ENCODE results near the gene LHX1. TPM values are rescaled to one million over a fixed set of nuclear protein-coding genes. Genes with fewer than 3 reads are reported as not detected.

LHX1 gene
- total and polyA plus RNA-seq, 3 donors from 2014 or later = 0.06 to 0.51 (median 0.39) TPM

DNA sequence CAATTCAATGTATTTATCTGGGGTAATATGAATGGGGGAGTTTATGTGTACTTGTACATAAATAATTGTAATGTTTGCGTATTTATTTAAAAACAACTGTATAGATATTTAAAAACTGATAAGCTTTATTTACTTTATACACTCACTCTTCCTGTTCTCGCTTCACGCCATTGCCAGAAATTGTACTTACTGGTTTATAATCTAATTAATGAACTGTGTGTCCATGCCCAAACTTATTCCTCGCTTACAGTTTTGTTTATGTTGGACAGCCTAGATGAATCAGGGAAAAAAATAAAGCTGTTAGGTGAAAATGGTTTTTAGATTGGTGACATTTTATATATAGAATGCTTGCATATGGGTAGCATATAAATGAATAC, 42.3 kb downstream of the LHX1 start:
- no peaks in the 10 kb centered on the region for H3K9me3 ChIP-seq
- H3K36me3 ChIP-seq (ENCODE audit: low read depth, missing control alignments) = no peaks in the 10 kb centered on the region
- TF ChIP-seq POLR2A (IDR thresholded peaks at IDR 0.05) = no peak
- TF ChIP-seq, protein P1, sequence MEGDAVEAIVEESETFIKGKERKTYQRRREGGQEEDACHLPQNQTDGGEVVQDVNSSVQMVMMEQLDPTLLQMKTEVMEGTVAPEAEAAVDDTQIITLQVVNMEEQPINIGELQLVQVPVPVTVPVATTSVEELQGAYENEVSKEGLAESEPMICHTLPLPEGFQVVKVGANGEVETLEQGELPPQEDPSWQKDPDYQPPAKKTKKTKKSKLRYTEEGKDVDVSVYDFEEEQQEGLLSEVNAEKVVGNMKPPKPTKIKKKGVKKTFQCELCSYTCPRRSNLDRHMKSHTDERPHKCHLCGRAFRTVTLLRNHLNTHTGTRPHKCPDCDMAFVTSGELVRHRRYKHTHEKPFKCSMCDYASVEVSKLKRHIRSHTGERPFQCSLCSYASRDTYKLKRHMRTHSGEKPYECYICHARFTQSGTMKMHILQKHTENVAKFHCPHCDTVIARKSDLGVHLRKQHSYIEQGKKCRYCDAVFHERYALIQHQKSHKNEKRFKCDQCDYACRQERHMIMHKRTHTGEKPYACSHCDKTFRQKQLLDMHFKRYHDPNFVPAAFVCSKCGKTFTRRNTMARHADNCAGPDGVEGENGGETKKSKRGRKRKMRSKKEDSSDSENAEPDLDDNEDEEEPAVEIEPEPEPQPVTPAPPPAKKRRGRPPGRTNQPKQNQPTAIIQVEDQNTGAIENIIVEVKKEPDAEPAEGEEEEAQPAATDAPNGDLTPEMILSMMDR (IDR thresholded peaks at IDR 0.05) = no peak
- H3K4me1 ChIP-seq = no peaks in the 10 kb centered on the region
- no peaks in the 10 kb centered on the region for H3K27me3 ChIP-seq
- no peak for DNase-seq
- intact Hi-C loops (cut with DNase I; ENCODE audit: low total_unique reads) = loop anchor here (10.0 kb wide), 1 partner anchor 95 kb away; no protein-coding TSS in a partner anchor
- WGBS, 2 donors = 94 to 97% methylated on average over 4 of the region's 4 CpGs
- no peak overlapping the region for H3K4me3 ChIP-seq
- no peak overlapping the region for H3K27ac ChIP-seq

DNA sequence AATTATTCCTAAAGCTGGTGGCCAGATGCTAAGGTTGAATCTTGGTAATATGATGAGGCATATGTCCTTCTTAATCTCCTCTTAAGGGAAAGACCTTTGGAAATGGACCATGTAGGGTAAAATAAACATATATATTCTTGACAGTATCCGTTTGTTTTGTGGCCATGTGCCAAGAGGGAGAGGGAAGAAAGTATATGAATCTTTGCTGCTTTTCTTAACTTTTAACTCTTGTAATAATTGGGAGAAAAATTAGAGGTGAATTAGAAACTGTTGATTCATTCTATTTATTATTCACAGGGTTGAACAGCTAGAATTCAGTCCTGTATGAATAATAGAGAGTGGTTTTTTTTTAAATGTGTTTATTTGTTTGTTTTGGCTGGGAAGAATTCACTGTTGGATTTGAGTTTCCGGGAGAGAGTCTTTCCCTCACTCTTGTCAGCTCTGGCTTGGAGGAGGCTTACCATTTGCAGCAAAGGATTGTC, 43.0 kb downstream of the LHX1 start:
- Histone ChIP-seq H3K27ac (no peak overlapping the region), H3K4me1 (no peaks in the 10 kb centered on the region), H3K9me3 (no peaks in the 10 kb centered on the region), H3K4me3 (no peak overlapping the region), H3K27me3 (no peaks in the 10 kb centered on the region), H3K36me3 (ENCODE audit: low read depth, missing control alignments) (no peaks in the 10 kb centered on the region)
- no peak for DNase-seq
- no peak for TF ChIP-seq POLR2A (IDR thresholded peaks at IDR 0.05)
- TF ChIP-seq, protein P1 (IDR thresholded peaks at IDR 0.05) = no peak
- intact Hi-C loops (cut with DNase I; ENCODE audit: low total_unique reads) = no loop called here
- WGBS, 2 donors = 29 to 37% methylated on average over 2 of the region's 2 CpGs

DNA sequence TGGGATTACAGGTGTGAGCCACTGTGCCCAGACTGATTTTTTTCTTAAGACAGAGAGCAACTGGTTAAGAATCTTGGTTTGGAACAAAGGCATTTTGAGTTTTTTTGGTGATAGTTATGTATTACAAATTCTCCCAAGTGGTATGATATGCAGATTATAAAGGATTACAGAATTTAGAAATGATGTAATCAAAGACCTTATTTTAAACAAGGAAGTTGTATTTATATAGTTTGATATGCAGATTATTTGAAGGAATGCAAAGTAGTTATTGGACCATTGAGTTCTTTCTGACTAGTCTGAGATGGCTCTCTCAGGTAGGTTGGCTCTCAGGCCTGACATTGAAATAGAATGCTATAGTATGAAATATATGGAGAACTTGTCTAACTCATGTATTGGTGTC, 46.3 kb downstream of the LHX1 start:
- Histone ChIP-seq H3K4me3 (no peak overlapping the region), H3K4me1 (no peaks in the 10 kb centered on the region), H3K36me3 (ENCODE audit: low read depth, missing control alignments) (no peaks in the 10 kb centered on the region), H3K27me3 (no peaks in the 10 kb centered on the region), H3K9me3 (no peaks in the 10 kb centered on the region), H3K27ac (no peak overlapping the region)
- intact Hi-C loops (cut with DNase I; ENCODE audit: low total_unique reads) = no loop called here
- no peak for DNase-seq
- no peak for TF ChIP-seq POLR2A (IDR thresholded peaks at IDR 0.05)
- TF ChIP-seq, protein P1 (IDR thresholded peaks at IDR 0.05) = no peak

DNA sequence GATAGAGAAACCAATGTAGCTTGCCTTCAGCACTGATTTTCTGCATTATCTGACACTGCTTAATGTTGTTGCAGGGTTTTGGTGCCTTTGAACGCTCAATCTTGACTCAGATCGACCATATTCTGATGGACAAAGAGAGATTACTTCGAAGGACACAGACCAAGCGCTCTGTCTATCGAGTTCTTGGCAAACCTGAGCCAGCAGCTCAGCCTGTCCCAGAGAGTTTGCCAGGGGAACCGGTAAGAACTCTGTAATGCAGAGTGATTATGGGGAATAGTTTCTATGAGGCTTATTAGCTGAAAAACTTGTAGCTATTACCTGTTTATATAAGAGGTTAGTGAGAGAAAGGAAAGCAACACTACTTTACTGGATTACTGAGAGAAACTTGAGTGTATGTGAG, 51.9 kb downstream of the LHX1 start:
- Histone ChIP-seq H3K36me3 (ENCODE audit: low read depth, missing control alignments) (no peaks in the 10 kb centered on the region), H3K27ac (no peak overlapping the region), H3K4me1 (no peaks in the 10 kb centered on the region), H3K4me3 (no peak overlapping the region), H3K9me3 (no peaks in the 10 kb centered on the region), H3K27me3 (no peaks in the 10 kb centered on the region)
- DNase-seq = no peak
- intact Hi-C loops (cut with DNase I; ENCODE audit: low total_unique reads) = no loop called here
- 70 to 80% methylated on average over 6 of the region's 6 CpGs for WGBS, 2 donors
- TF ChIP-seq, protein P1 (IDR thresholded peaks at IDR 0.05) = no peak
- no peak for TF ChIP-seq POLR2A (IDR thresholded peaks at IDR 0.05)

DNA sequence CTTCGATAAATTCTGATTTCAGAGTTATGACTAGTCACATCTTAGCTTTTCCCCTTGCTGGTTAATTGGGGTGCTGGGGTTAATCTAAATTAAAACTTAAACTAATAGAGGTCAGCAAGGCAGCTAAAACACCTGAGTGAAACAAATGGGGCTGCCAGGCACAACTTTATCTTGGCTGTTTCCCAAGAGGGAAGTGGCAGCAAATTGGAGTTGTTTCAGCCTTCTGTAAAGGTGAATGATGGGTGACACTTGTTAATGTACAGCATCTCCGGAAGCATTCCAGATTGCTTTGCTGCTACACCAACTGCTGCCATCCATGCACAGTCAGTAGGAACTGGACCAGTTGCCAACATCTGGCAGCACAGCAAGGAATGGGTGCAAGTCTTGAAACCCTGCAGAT, 55.4 kb downstream of the LHX1 start:
- no peaks in the 10 kb centered on the region for H3K36me3 ChIP-seq (ENCODE audit: low read depth, missing control alignments)
- no peaks in the 10 kb centered on the region for H3K4me1 ChIP-seq
- DNase-seq = no peak
- no peaks in the 10 kb centered on the region for H3K27me3 ChIP-seq
- 87% methylated on average over 2 of the region's 2 CpGs for WGBS, 2 donors
- intact Hi-C loops (cut with DNase I; ENCODE audit: low total_unique reads) = no loop called here
- H3K9me3 ChIP-seq = no peaks in the 10 kb centered on the region
- H3K4me3 ChIP-seq = no peak overlapping the region
- TF ChIP-seq, protein P1 (IDR thresholded peaks at IDR 0.05) = no peak
- no peak for TF ChIP-seq POLR2A (IDR thresholded peaks at IDR 0.05)
- no peak overlapping the region for H3K27ac ChIP-seq
